BE2C (cell line): Measurements from ENCODE around the gene MPDZ.

Experiments
- DNase-seq: peaks from one replicate; pipeline ENCODE4 v3.0.0-alpha.2; 2020
- H3K27me3 ChIP-seq: fragments of 250-450 bp; sonication (Bioruptor Pico); 2 replicates; pipeline ENCODE4 v1.5.1; 2020; ENCODE audit warnings: mild to moderate bottlenecking
- H3K36me3 ChIP-seq: fragments of 250-450 bp; sonication (Bioruptor Pico); 2 replicates; pipeline ENCODE4 v1.5.1; 2020; ENCODE audit warnings: mild to moderate bottlenecking
- H3K4me1 ChIP-seq: fragments of 250-450 bp; sonication (Bioruptor Pico); 2 replicates; pipeline ENCODE4 v1.5.1; 2020
- H3K4me3 ChIP-seq: 2 replicates; pipeline ENCODE4 v1.5.1; 2011; ENCODE audit warnings: low read depth, low read length
- H3K9me3 ChIP-seq: fragments of 250-450 bp; sonication (Bioruptor Pico); 2 replicates; pipeline ENCODE4 v1.5.1; 2020
- TF ChIP-seq, protein P1 (sequence below): IDR thresholded peaks from 2 replicates; pipeline ENCODE4 v1.5.1; 2012; ENCODE audit warnings: mild to moderate bottlenecking, low read depth, low read length

MPDZ gene

DNA sequence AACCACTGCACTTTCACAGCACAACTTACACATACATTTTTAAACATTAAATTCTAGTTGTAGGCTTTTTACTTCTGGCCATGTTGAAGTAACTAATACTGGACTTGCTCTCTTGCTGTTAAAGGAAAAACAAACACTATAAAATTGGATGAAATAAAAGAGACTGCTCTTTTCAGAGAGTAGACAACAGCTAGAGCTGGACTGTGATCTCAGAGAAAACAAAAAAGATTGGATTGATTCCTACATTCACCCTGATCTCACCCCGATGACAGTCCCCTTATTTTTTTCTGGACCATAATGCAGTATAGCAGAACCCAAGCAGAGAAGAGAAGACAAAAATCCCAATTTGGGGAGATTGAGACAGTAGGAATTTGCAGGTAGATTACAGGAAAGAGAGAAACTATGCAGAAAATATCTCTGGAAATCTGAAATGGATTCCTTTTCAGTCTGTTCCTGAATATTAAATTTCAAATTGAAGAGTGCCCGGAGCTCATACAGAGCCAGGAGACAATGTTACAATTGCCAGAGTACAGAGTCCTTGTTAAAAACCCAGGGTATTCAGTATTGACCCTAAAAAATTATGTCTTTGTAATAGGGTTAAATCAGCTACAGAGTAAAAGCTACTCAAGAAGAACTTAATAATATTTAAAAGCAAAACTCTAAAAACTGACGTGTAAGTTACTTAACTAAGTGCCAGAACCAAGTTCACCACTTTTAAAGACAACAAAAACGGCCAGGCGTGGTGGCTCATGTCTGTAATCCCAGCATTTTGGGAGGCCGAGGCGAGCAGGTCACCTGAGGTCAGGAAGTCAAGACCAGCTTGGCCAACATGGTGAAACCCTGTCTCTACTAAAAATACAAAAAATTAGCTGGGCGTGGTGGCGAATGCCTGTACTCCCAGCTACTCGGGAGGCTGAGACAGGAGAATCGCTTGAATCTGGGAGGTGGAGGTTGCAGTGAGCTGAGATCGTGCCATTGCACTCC, 208.6 kb downstream of the MPDZ start:
- Histone ChIP-seq H3K9me3 (no peaks in the 10 kb centered on the region), H3K4me1 (no peaks in the 10 kb centered on the region), H3K4me3 (no peak overlapping the region), H3K27me3 (no peaks in the 10 kb centered on the region), H3K36me3 (no peaks in the 10 kb centered on the region)
- TF ChIP-seq, protein P1, sequence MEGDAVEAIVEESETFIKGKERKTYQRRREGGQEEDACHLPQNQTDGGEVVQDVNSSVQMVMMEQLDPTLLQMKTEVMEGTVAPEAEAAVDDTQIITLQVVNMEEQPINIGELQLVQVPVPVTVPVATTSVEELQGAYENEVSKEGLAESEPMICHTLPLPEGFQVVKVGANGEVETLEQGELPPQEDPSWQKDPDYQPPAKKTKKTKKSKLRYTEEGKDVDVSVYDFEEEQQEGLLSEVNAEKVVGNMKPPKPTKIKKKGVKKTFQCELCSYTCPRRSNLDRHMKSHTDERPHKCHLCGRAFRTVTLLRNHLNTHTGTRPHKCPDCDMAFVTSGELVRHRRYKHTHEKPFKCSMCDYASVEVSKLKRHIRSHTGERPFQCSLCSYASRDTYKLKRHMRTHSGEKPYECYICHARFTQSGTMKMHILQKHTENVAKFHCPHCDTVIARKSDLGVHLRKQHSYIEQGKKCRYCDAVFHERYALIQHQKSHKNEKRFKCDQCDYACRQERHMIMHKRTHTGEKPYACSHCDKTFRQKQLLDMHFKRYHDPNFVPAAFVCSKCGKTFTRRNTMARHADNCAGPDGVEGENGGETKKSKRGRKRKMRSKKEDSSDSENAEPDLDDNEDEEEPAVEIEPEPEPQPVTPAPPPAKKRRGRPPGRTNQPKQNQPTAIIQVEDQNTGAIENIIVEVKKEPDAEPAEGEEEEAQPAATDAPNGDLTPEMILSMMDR, result no peak
- DNase-seq, result no peak

DNA sequence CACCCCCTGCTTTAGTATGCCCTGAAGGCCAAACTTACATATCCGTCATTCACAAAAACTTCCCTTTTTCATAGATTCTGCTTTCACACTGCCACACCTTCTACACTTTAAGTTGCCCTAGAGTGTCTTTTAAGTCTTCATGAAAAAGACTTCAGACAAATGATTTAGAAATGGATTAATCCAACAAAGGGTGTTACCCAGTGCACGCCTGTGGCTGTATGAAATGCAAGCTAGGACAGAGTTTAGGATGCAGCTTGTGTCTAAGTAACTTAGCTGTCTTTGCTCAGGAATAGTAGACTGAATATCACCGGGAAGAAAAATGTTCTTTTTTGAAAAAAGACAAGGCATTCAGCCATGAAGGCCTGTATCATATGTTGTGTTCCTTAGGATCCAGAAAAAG, 210.0 kb downstream of the MPDZ start:
- Histone ChIP-seq H3K36me3 (no peaks in the 10 kb centered on the region), H3K9me3 (no peaks in the 10 kb centered on the region), H3K4me3 (no peak overlapping the region), H3K27me3 (no peaks in the 10 kb centered on the region), H3K4me1 (no peaks in the 10 kb centered on the region)
- DNase-seq, result no peak
- TF ChIP-seq, protein P1, result no peak

DNA sequence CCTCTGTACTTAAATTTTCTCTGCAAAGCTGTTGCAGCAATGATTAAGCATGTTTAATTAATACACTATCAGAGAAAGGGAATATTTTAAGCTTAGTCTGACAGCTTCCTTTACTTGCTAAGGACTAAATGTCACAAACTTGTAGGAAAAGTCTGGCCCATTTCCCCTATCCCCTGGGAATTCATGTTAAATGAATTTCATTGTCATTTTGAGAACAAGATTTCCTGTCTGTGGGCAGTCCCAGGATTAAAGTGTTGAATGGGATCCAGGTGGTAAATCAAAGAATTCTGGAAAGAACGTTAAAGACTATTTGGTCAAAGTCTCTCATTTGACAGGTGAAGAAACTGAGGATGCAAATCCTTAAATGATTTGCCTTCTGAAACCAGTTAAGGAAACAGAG, 214.8 kb downstream of the MPDZ start:
- Histone ChIP-seq H3K27me3 (no peaks in the 10 kb centered on the region), H3K9me3 (no peaks in the 10 kb centered on the region), H3K4me3 (no peak overlapping the region), H3K36me3 (no peaks in the 10 kb centered on the region), H3K4me1 (peaks cover 7% of the 10 kb centered on the region)
- TF ChIP-seq, protein P1, result no peak
- DNase-seq, result no peak

DNA sequence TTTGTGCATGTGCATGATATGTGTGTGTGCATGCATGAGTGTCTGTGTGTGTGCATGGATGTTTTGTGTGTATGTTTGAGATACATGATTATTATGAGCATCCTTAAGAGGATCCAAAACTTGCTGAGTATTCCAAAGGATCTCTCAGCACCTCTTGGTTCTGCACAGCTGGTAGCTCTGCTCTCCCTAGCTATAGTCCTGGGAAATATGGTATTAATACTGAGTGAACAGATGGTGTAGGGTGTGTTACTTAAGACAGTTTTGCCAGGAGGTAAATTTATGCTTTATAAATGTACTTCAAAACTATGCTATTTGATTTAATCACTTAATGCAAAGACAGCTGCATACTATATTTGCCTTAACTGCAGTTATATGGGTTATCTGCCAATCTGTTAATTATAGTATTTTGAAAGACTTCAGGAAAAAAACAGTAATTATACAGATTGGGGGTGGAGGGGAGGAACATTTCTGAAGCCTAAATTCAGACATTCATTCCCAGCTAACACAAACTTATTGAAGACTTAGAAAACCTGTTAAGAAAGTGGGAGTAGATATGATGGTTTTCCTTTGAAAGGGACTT, 215.5 kb downstream of the MPDZ start:
- Histone ChIP-seq H3K36me3 (no peaks in the 10 kb centered on the region), H3K9me3 (no peaks in the 10 kb centered on the region), H3K4me3 (no peak overlapping the region), H3K4me1 (peaks cover 7% of the 10 kb centered on the region), H3K27me3 (no peaks in the 10 kb centered on the region)
- TF ChIP-seq, protein P1, result no peak
- DNase-seq, result no peak

DNA sequence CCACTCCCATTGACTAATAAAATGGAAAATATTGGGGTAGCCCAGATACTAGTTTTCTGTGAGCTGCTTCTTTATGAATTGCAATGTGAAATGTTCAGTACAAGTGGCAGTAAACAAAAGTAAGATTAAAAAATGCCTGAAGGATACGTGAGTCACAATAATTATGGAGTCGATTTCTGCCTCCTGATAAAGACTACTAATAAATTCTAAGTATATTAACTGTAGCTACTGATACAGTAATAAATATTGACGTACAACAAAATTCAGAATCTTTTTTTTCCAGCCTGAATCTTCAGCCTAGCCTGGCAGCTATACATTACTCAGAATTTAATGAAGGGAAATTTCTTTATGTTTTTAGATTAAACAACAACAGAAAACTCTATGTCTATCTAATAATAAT, 218.1 kb downstream of the MPDZ start:
- Histone ChIP-seq H3K9me3 (no peaks in the 10 kb centered on the region), H3K4me3 (no peak overlapping the region), H3K27me3 (no peaks in the 10 kb centered on the region), H3K4me1 (peaks cover 7% of the 10 kb centered on the region), H3K36me3 (no peaks in the 10 kb centered on the region)
- TF ChIP-seq, protein P1, result no peak
- no peak for DNase-seq
